ENCODE measurements around the gene NFIC.

DNA sequence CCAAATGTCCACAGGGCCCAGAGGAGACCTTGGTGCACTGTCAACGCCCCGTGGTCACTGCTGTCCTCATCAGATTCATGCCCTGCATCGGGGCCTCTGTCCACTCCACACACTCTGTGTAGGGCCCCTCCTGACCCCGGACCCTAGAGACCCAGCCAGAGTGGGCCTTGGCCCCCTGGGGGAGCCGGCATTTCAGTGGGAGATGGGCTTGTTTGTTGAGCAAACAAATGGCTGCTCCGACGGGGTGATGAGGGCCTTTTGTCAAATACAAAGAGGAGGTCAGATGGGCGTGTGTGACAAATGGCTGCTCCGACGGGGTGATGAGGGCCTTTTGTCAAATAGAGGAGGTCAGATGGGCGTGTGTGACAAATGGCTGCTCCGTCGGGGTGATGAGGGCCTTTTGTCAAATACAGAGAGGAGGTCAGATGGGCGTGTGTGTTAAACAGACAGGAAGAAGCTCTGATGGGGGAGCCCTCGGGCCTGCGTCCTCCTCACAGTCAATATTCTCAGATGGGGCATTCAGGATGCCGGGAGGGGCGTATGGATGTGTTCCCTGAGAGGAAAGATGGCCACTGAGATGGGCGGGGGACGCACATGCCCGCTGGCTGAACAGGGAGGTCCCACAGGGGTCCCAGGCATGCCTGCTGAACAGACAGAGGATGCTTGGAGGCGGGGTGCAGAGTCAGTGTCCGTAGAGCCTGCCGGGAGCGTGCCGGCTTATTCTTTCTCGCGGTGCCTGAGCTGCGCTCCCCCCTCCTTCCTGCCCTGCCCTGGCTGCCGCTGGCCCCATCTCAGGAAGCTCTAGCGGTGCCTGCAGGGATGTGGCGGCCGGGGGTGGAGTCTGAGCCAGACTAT lies 77.7 kb downstream of the NFIC start:
- TF ChIP-seq EZH2 (IDR thresholded peaks at IDR 0.05) (no peak), FOXP2 (optimal IDR thresholded peaks at IDR 0.05; ENCODE audit: control extremely low read depth, extremely low read length, insufficient read depth) (no peak), POLR2AphosphoS5 (IDR thresholded peaks at IDR 0.05; ENCODE audit: borderline replicate concordance, low read depth, low read length) (no peak)

Measured in SK-N-MC (cell line).